ENCODE results near the gene PTPRG. TPM values are rescaled to one million over a fixed set of nuclear protein-coding genes. Genes with fewer than 3 reads are reported as not detected.

PTPRG gene
- total and polyA plus RNA-seq, 2 experiments from 2014 or later = 8.5 to 34.9 TPM

DNA sequence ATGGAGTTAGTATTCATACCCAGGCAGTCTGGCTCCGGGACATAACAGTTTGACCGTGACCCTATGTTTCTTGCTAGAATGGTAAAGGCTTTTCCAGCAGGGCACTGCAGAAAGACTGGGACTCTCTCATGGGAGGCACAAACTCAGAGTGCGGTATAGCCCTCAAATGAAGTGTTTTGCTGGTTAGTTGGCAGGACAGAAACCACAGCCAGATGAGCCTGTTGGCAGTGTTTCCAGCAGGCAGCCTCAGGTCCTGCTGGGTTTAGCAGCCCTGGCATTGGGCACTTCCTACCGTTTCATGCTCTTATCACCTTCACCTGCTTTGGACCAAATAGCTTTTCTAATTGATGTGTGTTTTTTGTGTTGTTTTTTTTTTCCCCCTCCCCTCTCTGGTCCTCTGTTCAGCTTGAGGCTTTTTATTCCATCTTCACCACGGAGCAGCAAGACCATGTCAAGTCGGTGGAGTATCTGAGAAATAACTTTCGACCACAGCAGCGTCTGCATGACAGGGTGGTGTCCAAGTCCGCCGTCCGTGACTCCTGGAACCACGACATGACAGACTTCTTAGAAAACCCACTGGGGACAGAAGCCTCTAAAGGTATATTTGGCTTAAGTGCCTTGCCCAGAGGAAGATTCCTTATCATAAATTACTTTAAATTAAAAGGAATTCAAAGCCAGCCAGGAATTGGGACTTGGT, 606.3 kb downstream of the PTPRG start:
- Histone ChIP-seq H3K27ac (no peak overlapping the region), H3K27me3 (no peaks in the 10 kb centered on the region), H2AFZ (no peak overlapping the region), H3K4me3 (no peak overlapping the region), H3K9me3 (ENCODE audit: low read depth) (peaks cover 3% of the 10 kb centered on the region), H3K4me2 (no peak overlapping the region), H4K20me1 (ENCODE audit: insufficient read depth, poor library complexity, severe bottlenecking) (no peaks in the 10 kb centered on the region), H3K9me2 (replicated peaks; ENCODE audit: insufficient read depth) (no peaks in the 10 kb centered on the region), H3K79me2 (no peaks in the 10 kb centered on the region), H3K4me1 (ENCODE audit: insufficient read depth) (no peaks in the 10 kb centered on the region), H3K36me3 (replicated peaks; ENCODE audit: insufficient read depth, low read depth) (no peaks in the 10 kb centered on the region)
- no peak for DNase-seq (ENCODE audit: low spot score)
- TF ChIP-seq EZH2 (IDR thresholded peaks at IDR 0.05; ENCODE audit: borderline replicate concordance) (no peak), CTCF (IDR thresholded peaks at IDR 0.05; ENCODE audit: poor library complexity) (no peak), EZH2phosphoT487 (IDR thresholded peaks at IDR 0.05; ENCODE audit: low read depth, severe bottlenecking, unreplicated experiment) (no peak)
- WGBS (ENCODE audit: low lambda C conversion rate, missing lambda C conversion rate) = 88% methylated on average over 12 of the region's 12 CpGs

- peaks cover 3% of the 10 kb centered on the region for H3K9me3 ChIP-seq (ENCODE audit: low read depth)
- no peak overlapping the region for H2AFZ ChIP-seq
- 87% methylated on average over 3 of the region's 3 CpGs for WGBS (ENCODE audit: low lambda C conversion rate, missing lambda C conversion rate)
- no peaks in the 10 kb centered on the region for H3K27me3 ChIP-seq
- no peaks in the 10 kb centered on the region for H3K36me3 ChIP-seq (replicated peaks; ENCODE audit: insufficient read depth, low read depth)
- H3K79me2 ChIP-seq = no peaks in the 10 kb centered on the region
- H3K4me2 ChIP-seq = no peak overlapping the region
- H3K4me1 ChIP-seq (ENCODE audit: insufficient read depth) = no peaks in the 10 kb centered on the region
- H3K9me2 ChIP-seq (replicated peaks; ENCODE audit: insufficient read depth) = no peaks in the 10 kb centered on the region
- no peak overlapping the region for H3K27ac ChIP-seq
- no peak overlapping the region for H3K4me3 ChIP-seq
- no peak for TF ChIP-seq EZH2phosphoT487 (IDR thresholded peaks at IDR 0.05; ENCODE audit: low read depth, severe bottlenecking, unreplicated experiment)
- no peak for TF ChIP-seq EZH2 (IDR thresholded peaks at IDR 0.05; ENCODE audit: borderline replicate concordance)
- no peak for TF ChIP-seq CTCF (IDR thresholded peaks at IDR 0.05; ENCODE audit: poor library complexity)
- DNase-seq (ENCODE audit: low spot score) = no peak
- no peaks in the 10 kb centered on the region for H4K20me1 ChIP-seq (ENCODE audit: insufficient read depth, poor library complexity, severe bottlenecking)
Measured at GRCh38 chr3:62168356-62168755, 607.0 kb downstream of the PTPRG start.

GRCh38 chr3:62169906-62170660, 608.7 kb downstream of the PTPRG start:
- no peak overlapping the region for H3K4me3 ChIP-seq
- H3K27ac ChIP-seq = no peak overlapping the region
- no peak overlapping the region for H2AFZ ChIP-seq
- H3K9me2 ChIP-seq (replicated peaks; ENCODE audit: insufficient read depth) = no peaks in the 10 kb centered on the region
- H3K9me3 ChIP-seq (ENCODE audit: low read depth) = peaks cover 3% of the 10 kb centered on the region
- DNase-seq (ENCODE audit: low spot score) = no peak
- no peaks in the 10 kb centered on the region for H3K79me2 ChIP-seq
- H3K27me3 ChIP-seq = no peaks in the 10 kb centered on the region
- no peaks in the 10 kb centered on the region for H3K4me1 ChIP-seq (ENCODE audit: insufficient read depth)
- no peak for TF ChIP-seq EZH2 (IDR thresholded peaks at IDR 0.05; ENCODE audit: borderline replicate concordance)
- no peak for TF ChIP-seq EZH2phosphoT487 (IDR thresholded peaks at IDR 0.05; ENCODE audit: low read depth, severe bottlenecking, unreplicated experiment)
- TF ChIP-seq CTCF (IDR thresholded peaks at IDR 0.05; ENCODE audit: poor library complexity) = no peak
- no peak overlapping the region for H3K4me2 ChIP-seq
- H3K36me3 ChIP-seq (replicated peaks; ENCODE audit: insufficient read depth, low read depth) = no peaks in the 10 kb centered on the region
- H4K20me1 ChIP-seq (ENCODE audit: insufficient read depth, poor library complexity, severe bottlenecking) = no peaks in the 10 kb centered on the region
- WGBS (ENCODE audit: low lambda C conversion rate, missing lambda C conversion rate) = 87% methylated on average over 4 of the region's 4 CpGs
